C1 segment of cervical spinal cord (tissue), 14 donors: Measurements from ENCODE around the gene PNCK.
"Not testable (repeated sequence)": the region's sequence is repeated elsewhere in the genome, so short reads cannot be mapped to it uniquely, and the experiment has no call there.

Experiments
- DNase-seq, 14 donors: peaks; one replicate each; lab custom pipeline; 2025; lab: John Stamatoyannopoulos, UW

Gene PNCK

GRCh38 chrX:153686711-153687110, 13.1 kb upstream of the PNCK start:
- no peak for DNase-seq

- no peak for DNase-seq
These were observed 12.4 kb upstream of the PNCK start for GRCh38 chrX:153685751-153686696.

- DNase-seq = no peak
These were observed 11.5 kb upstream of the PNCK start for GRCh38 chrX:153685156-153685536.

- DNase-seq = no peak
These were observed 11.0 kb upstream of the PNCK start for GRCh38 chrX:153684467-153685155.

GRCh38 chrX:153683486-153683885, 9.9 kb upstream of the PNCK start:
- DNase-seq = not testable (repeated sequence)

- DNase-seq = no peak
These were observed 7.6 kb upstream of the PNCK start for GRCh38 chrX:153681175-153681574.

- DNase-seq = no peak
These were observed 722 bp upstream of the PNCK start for GRCh38 chrX:153674219-153674851.

DNA sequence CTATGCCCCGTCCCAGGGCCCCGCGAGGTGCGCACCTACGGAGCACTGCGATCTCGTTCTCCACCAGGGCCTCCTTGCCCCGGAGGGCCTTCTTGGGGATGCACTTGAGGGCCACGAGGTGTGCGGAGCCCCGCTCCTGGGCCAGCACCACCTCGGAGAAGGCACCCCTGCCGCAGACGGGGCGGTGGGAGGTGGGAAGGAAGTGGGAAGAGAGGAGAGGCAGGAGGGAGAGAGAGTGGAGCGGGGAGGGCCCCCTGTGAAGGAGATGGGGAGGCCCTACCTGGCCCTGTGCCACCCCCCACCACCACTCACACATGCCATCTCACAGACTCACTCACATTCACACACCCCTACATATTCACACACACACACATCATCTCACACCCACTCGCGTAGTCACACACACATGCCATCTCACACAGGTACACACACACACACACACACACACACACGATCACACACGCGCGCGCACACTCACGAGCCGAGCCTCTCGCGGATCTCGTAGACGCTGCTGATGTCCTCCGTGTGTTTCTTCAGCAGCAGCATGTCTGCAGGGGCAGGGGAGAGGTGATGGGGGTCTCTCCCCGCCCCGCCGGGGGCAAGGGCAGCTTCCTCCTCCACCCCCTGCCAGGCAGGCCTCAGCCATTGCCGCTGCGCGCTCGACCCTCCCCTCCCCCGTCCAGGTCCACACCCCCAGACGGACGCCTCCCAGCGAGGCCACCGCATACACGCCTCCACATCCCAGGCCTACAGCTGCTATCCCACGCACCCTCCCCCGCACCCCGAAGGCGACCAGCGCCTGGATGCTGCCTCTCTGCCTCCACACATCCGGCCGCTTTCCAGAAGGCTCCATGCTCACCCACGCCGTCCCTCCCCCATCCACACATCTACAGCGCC, 834 bp downstream of the PNCK start:
- no peak for DNase-seq

DNA sequence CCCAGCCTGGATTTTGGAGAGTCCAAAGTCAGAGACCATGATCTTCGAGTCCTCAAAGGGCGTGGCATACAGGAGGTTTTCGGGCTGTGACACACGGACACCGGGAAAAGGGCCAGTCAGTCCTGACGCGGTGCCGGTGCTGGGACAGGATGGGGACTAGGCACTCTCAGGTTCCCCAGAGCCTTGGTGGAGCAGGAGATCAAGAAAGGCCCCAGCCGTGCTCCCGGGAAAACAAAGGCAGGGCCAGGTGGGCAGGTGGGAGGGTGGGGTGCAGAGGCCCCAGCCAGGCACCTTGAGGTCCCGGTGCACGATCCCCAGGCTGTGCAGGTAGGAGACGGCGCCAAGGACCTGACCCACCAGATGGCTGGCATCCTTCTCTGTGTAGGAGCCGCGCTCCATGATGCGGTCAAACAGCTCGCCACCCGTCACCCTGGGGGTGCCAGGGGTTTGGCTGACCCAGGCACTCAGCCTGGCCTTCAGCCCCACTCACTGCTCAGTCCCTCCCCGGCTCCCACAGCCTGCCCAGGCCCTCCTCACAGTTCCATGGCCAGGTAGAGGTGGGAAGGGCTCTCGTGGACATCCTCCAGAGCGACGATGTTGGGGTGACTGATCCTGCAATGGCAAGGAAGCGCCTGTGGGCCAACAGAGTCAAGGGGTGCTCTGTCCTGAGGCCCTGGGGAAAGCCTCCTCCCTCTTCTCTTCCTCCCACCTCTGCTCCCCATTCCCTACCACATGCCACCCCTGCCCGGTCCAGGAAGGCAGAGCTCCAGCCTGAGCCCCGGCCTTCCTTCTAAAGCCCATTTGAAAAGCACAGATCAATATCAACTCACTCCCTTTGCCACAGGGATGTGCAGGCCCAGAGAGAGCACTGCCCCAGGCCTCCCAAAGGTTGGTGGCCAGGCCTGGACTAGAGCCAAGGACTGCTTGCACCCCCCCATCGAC, 1.8 kb downstream of the PNCK start:
- no peak for DNase-seq

DNA sequence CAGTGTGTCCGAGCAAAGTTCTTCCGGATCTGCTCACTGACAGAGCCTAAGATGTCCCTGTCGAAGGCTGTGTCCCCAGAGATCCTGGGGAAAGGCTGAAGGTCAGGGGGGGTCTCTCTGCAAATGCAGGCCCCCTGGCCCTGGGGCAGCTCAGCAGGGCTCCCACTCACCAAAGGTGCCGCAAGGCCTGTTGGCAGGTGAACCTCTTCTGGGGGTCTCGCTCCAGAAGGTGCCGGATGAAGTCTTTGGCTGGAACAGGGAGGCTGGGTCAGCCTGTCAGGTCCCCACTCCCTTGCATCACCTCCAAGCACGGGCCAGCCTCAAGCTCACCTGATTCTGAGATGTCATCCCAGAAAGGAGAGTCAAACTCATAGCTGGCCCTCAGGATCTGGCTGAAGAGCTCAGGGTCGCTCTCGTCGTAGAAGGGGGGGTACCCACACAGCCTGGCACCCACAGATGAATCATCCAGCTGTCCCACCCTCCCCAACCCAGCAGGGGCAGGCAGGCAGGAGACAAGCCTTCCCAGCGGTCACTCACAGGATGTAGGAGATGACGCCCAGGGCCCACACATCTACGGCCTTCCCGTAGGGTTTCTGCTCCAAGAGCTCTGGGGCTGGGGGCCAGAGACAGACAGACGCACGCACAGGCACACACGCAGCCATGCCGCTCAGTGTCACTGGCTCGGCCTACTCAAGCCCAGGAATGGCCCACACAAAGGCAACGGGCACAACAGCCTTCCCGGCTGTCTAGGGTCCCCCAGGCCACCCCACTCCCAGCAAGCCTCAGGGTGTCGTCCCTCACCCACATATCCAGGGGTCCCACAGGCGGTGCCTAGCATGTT, 2.6 kb downstream of the PNCK start:
- no peak for DNase-seq

- DNase-seq = no peak
These were observed 3.5 kb downstream of the PNCK start for GRCh38 chrX:153669901-153670731.

- no peak for DNase-seq
These were observed 4.3 kb downstream of the PNCK start for GRCh38 chrX:153669174-153669890.

DNA sequence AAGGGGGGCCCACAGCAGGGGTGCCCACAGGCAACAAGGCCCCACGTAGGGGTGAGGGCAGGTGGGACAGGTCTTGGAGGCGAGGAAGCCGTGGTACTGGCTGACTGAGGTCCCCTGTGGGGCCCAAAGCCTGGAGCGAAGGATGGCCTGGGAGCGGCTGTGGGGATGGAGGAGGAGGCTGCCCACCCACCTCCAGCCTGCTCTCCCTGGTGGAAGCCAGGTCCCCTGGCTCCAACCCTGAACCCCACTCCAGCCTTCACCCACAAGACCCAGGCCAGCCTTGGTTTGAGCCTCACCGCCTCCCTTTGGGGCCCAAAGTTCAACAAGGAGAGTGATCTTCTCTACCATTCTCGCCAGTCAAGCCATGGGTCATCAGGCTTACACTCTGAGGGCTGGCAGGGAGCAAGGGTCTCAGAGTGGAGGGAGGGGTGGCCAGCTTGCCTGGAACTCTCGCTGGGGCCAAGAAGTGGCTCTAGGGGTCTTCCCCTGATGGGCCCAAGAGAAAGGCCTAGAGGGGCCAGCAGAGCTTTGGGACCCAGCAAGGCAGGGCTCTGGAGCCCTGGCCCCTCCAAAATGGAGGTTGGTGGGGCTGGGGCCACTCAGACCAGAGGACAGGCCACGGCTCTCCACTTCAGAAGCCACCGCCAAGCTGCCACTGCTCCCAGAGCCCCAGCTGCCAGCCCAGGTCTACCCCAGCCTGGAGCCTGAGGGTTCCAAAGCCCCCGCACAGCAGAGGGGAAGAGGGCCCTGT, 5.0 kb downstream of the PNCK start:
- DNase-seq = no peak

DNA sequence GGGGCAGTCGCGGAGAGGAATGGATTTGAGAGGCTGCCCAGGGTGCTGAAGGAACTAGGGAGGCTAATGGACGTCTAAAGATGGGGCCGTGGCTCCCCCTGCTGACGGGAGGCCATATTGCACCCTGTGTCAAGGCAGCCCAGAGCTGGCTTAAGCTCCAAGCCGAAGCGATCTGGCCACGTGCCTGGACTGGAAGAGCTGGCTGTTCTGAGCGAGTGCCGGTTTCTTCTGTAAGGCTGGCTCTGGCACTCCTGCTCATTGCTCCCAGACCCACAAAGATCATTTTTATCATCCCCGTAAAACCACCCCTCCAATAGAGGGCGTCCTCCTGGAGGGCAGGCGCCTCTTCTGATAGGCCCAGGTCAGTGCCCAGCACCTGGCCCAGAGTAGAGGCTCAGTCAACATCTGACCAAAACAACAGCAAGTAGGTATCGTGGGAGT, 5.6 kb downstream of the PNCK start:
- peak in 12 of 14 donors; percentile 23 to 82 (median 72) for DNase-seq

DNA sequence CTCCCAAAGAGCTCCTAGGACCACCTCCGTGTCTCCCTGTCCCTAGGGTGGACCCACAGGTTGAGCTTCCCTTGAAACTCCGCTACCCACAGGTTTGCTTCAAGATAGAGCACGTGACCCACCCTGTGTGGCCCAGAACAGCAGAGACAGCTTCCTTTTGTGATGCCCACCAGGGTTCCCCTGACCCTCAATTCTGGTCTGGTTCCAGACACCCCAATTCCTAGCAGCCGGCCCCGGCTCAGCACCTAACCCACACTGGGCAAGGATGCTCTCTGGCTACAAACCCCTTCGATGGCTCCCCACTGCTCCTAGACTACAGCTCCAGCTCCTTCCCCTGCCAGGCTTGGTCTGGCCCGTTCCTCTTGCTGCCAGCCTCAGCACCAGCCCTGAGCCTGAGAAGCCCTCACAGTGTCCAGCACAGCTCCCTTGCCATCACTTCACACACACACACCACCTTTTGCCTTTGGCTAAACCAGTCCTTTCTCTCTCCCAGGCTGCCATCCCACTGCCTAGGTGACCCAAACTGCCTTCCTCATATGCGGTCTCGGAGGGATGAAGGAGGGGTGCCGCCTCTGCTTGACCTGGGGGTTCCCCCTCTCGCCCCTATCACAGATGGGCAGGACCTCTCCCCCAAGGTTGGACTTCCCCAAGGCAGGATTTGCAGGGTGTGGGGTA, 6.2 kb downstream of the PNCK start:
- DNase-seq = no peak

- no peak for DNase-seq
These were observed 7.8 kb downstream of the PNCK start for GRCh38 chrX:153665726-153666306.
